A673 (cell line): Measurements from ENCODE around the gene SH3RF2.

Experiments used
- EZH2 ChIP-seq: fragments of 200-600 bp; sonication (generic); IDR thresholded peaks from 2 replicates; pipeline ENCODE4 v1.6.1; 2017; ENCODE audit warnings: borderline replicate concordance, low read depth, mild to moderate bottlenecking, mixed read lengths, antibody characterized with exemption, low read length; ENCODE audit not compliant: poor library complexity, severe bottlenecking
- TF ChIP-seq, protein P1 (sequence below): fragments of 300-800, 200-600 bp; sonication (generic); conservative IDR thresholded peaks from 2 replicates; pipeline ENCODE4 v1.5.1; 2017; ENCODE audit warnings: low read depth, mild to moderate bottlenecking, antibody characterized with exemption, low read length, moderate library complexity, mixed read lengths

DNA sequence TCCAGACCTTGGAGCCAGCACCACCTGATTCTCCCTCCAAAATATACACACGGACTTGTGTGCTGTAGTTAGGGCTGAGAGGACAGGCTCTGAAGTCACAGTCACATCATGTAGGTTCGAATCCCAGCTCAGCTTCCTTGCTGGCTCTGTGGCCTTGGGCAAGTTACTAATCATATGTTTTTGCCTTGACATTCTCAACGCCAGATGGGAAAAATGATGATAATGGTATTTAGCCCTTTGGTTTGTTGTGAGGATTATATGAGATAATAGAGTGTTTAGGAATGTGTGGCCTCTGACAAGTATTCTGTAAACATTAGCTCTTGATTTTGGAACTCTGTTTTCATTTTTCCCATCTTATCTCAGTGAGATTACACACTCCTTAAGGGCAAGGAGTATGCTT, 96.5 kb downstream of the SH3RF2 start:
- TF ChIP-seq, protein P1, sequence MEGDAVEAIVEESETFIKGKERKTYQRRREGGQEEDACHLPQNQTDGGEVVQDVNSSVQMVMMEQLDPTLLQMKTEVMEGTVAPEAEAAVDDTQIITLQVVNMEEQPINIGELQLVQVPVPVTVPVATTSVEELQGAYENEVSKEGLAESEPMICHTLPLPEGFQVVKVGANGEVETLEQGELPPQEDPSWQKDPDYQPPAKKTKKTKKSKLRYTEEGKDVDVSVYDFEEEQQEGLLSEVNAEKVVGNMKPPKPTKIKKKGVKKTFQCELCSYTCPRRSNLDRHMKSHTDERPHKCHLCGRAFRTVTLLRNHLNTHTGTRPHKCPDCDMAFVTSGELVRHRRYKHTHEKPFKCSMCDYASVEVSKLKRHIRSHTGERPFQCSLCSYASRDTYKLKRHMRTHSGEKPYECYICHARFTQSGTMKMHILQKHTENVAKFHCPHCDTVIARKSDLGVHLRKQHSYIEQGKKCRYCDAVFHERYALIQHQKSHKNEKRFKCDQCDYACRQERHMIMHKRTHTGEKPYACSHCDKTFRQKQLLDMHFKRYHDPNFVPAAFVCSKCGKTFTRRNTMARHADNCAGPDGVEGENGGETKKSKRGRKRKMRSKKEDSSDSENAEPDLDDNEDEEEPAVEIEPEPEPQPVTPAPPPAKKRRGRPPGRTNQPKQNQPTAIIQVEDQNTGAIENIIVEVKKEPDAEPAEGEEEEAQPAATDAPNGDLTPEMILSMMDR = no peak
- TF ChIP-seq EZH2 = no peak
